Activated B cell treated with CpG ODN at 0.5 μM for 24 hours (primary cell): ENCODE measurements around the gene RXFP4. TPM values are rescaled to one million over a fixed set of nuclear protein-coding genes. Genes with fewer than 3 reads are reported as not detected.

ENCODE experiments used
- ATAC-seq: fragments of 200-7000 bp; cut with Tn5 transposase; one replicate; pipeline ENCODE4 v1.10.0; 2021; ENCODE audit warnings: low read depth, mild to moderate bottlenecking, moderate library complexity
- CTCF ChIA-PET: fragments of 350-600 bp; sonication (Branson Sonifier 250); formaldehyde crosslinking; loops from one replicate; lab custom pipeline; 2021; ENCODE audit warnings: antibody characterized with exemption; lab: Charles Lee
- POLR2A ChIA-PET: fragments of 350-600 bp; sonication (Branson Sonifier 250); formaldehyde crosslinking; loops from one replicate; lab custom pipeline; 2021; ENCODE audit warnings: antibody characterized with exemption; lab: Charles Lee
- DNase-seq: peaks from one replicate; pipeline ENCODE4 v3.0.0; 2022
- H3K27ac Mint-ChIP-seq: one replicate; pipeline ENCODE4 v1.8.0; 2020; ENCODE audit warnings: mixed read lengths
- H3K27me3 Mint-ChIP-seq: one replicate; pipeline ENCODE4 v1.8.0; 2021; ENCODE audit warnings: mixed read lengths
- H3K36me3 Mint-ChIP-seq: one replicate; pipeline ENCODE4 v1.8.0; 2021; ENCODE audit warnings: low read depth, mixed read lengths
- H3K4me1 Mint-ChIP-seq: one replicate; pipeline ENCODE4 v1.8.0; 2021; ENCODE audit warnings: mixed read lengths
- H3K4me3 Mint-ChIP-seq: one replicate; pipeline ENCODE4 v1.8.0; 2020; ENCODE audit warnings: mild to moderate bottlenecking, mixed read lengths
- H3K9me3 Mint-ChIP-seq: one replicate; pipeline ENCODE4 v1.8.0; 2020; ENCODE audit warnings: mixed read lengths
- CTCF ChIP-seq: fragments of 200-600 bp; IDR thresholded peaks from one replicate; pipeline ENCODE4 v1.8.0; 2022; ENCODE audit warnings: antibody characterized with exemption, mild to moderate bottlenecking
- intact Hi-C: fragments of 100-400 bp; cut with micrococcal nuclease; formaldehyde crosslinking; loops from one replicate; pipeline ENCODE4 v1.15.1; 2024
- total RNA-seq: library from RNA; stranded (reverse); gene quantifications from 2 replicates; pipeline ENCODE4 v1.2.3, GENCODE V29; 2022

The RXFP4 gene
- total RNA-seq, 1 donor from 2014 or later = not detected

- ATAC-seq (peak; percentile 18), DNase-seq (peak; percentile 15)
- Mint-ChIP-seq H3K27ac (peak overlapping the region; percentile 86), H3K9me3 (no peaks in the 10 kb centered on the region), H3K4me1 (peaks cover 72% of the 10 kb centered on the region), H3K4me3 (peak overlapping the region; percentile 45), H3K36me3 (peaks cover 3% of the 10 kb centered on the region), H3K27me3 (no peaks in the 10 kb centered on the region)
- ChIA-PET POLR2A (interaction anchor here (0.5 to 10.8 kb wide), 6 partner anchors 9 to 181 kb away, joined by 3 to 403 read pairs (median 5); partner anchors contain the start of gene ARHGEF2), CTCF (interaction anchor here (1.0 to 10.0 kb wide), 6 partner anchors 15 to 126 kb away, joined by 3 to 146 read pairs (median 12); partner anchors contain the start of gene ARHGEF2)
- no peak for TF ChIP-seq CTCF
- intact Hi-C loops = no loop called here
Measured at GRCh38 chr1:155940482-155940992, 901 bp upstream of the RXFP4 start.

- Mint-ChIP-seq H3K36me3 (peaks cover 14% of the 10 kb centered on the region), H3K4me3 (no peak overlapping the region), H3K27ac (peak overlapping the region; percentile 92), H3K4me1 (peaks cover 87% of the 10 kb centered on the region), H3K9me3 (no peaks in the 10 kb centered on the region), H3K27me3 (no peaks in the 10 kb centered on the region)
- ChIA-PET POLR2A (interaction anchor here (1.2 to 10.8 kb wide), 3 partner anchors 8 to 38 kb away, joined by 4 to 403 read pairs (median 52); partner anchors contain the start of genes ARHGEF2 and KHDC4), CTCF (interaction anchor here (1.6 to 10.0 kb wide), 2 partner anchors 39 to 48 kb away, joined by 6 to 146 read pairs; partner anchors contain the start of gene ARHGEF2)
- no peak for TF ChIP-seq CTCF
- ATAC-seq (no peak), DNase-seq (peak; percentile 14)
- intact Hi-C loops = no loop called here
Measured at GRCh38 chr1:155941845-155942531, 550 bp downstream of the RXFP4 start.

GRCh38 chr1:155942578-155943141 lies 1.2 kb downstream of the RXFP4 start:
- ChIA-PET POLR2A (interaction anchor here (0.7 to 10.8 kb wide), 4 partner anchors 8 to 72 kb away, joined by 3 to 403 read pairs (median 28); partner anchors contain the start of genes ARHGEF2 and KHDC4), CTCF (interaction anchor here (1.6 to 10.0 kb wide), 2 partner anchors 38 to 47 kb away, joined by 6 to 146 read pairs; partner anchors contain the start of gene ARHGEF2)
- Mint-ChIP-seq H3K27me3 (no peaks in the 10 kb centered on the region), H3K4me3 (no peak overlapping the region), H3K27ac (peak overlapping the region; percentile 92), H3K4me1 (peaks cover 90% of the 10 kb centered on the region), H3K9me3 (no peaks in the 10 kb centered on the region), H3K36me3 (peaks cover 20% of the 10 kb centered on the region)
- TF ChIP-seq CTCF = no peak
- DNase-seq (no peak), ATAC-seq (no peak)
- intact Hi-C loops = no loop called here

- Mint-ChIP-seq H3K27ac (peak overlapping the region; percentile 92), H3K27me3 (no peaks in the 10 kb centered on the region), H3K36me3 (peaks cover 34% of the 10 kb centered on the region), H3K4me1 (peaks cover 82% of the 10 kb centered on the region), H3K4me3 (peak overlapping the region; percentile 59), H3K9me3 (no peaks in the 10 kb centered on the region)
- POLR2A ChIA-PET = interaction anchor here (0.6 to 10.8 kb wide), 10 partner anchors 10 to 1954 kb away, joined by 3 to 403 read pairs (median 12); partner anchors contain the start of genes ARHGEF2, KHDC4, RPS27 and SSR2
- CTCF ChIA-PET = interaction anchor here (0.7 to 10.0 kb wide), 4 partner anchors 10 to 45 kb away, joined by 3 to 146 read pairs (median 12); partner anchors contain the start of genes ARHGEF2 and KHDC4
- ATAC-seq = no peak
- DNase-seq = no peak
- intact Hi-C loops = no loop called here
- no peak for TF ChIP-seq CTCF
Measured at GRCh38 chr1:155944444-155944799, 3.0 kb downstream of the RXFP4 start.
